HCT116 (cell line): ENCODE measurements around the gene FAM124B. TPM values are rescaled to one million over a fixed set of nuclear protein-coding genes. Genes with fewer than 3 reads are reported as not detected.

Experiments
- ATAC-seq: fragments of 200-7000 bp; cut with Tn5 transposase; 2 replicates; pipeline ENCODE4 v1.9.1; 2020; ENCODE audit warnings: mild to moderate bottlenecking, moderate library complexity
- BruUV-seq: library from RNA; stranded (reverse); fragments of 400-500 nt; replicated peaks from 2 replicates; lab custom pipeline; 2021; lab: Mats Ljungman, UMichigan
- CTCF ChIA-PET: fragments of 300-600 bp; sonication (Branson Sonifier 250); formaldehyde crosslinking; loops from one replicate; lab custom pipeline; 2021; ENCODE audit warnings: antibody characterized with exemption; lab: Charles Lee
- POLR2A ChIA-PET: fragments of 300-600, 350-600 bp; sonication (Branson Sonifier 250); formaldehyde crosslinking; loops from one replicate; lab custom pipeline; 2021; ENCODE audit warnings: antibody characterized with exemption; lab: Charles Lee
- RAD21 ChIA-PET, 2 experiments: fragments of 300-600 bp; sonication (Branson Sonifier 250); formaldehyde crosslinking; loops; one replicate each; lab custom pipeline; 2023; ENCODE audit warnings: low total read pairs in 2 of 2; ENCODE audit not compliant: uncharacterized antibody in 2 of 2, unreplicated experiment in 2 of 2, low non-redundant PET in 1 of 2; lab: Charles Lee
- DNase-seq: peaks from one replicate; pipeline ENCODE4 v3.0.0-alpha.2; 2010; ENCODE audit warnings: low read depth, low spot score
- H2AFZ ChIP-seq: fragments of 200-600 bp; shearing (Covaris generic), sonication (generic); 2 replicates; pipeline ENCODE4 v1.6.1; 2017; ENCODE audit warnings: low read depth, mixed run types, mixed read lengths, antibody characterized with exemption, low read length; ENCODE audit not compliant: poor library complexity, severe bottlenecking
- H3K27ac ChIP-seq: 2 replicates; pipeline ENCODE4 v1.5.1; 2012; ENCODE audit warnings: low read depth, low read length
- H3K27me3 ChIP-seq: fragments of 200-600 bp; sonication (generic); 2 replicates; pipeline ENCODE4 v1.6.1; 2016; ENCODE audit warnings: mixed run types, low read length, mixed read lengths; ENCODE audit not compliant: insufficient read depth
- H3K36me3 ChIP-seq, 2 experiments: fragments of 200-500 bp in 1 of 2; fragments of 200-600 bp in 1 of 2; sonication (Bioruptor generic) in 1 of 2; sonication (generic) in 1 of 2; 2 replicates each; pipeline versions ENCODE4 v1.5.1 to v1.6.1; 2014 to 2016; ENCODE audit warnings: low read length in 2 of 2, inconsistent platforms in 1 of 2, mixed read lengths in 1 of 2, mixed run types in 1 of 2; ENCODE audit not compliant: insufficient read depth in 2 of 2, control insufficient read depth in 1 of 2
- H3K4me1 ChIP-seq, 2 experiments: fragments of 200-600 bp in 1 of 2; sonication (generic) in 1 of 2; 2 replicates each; pipeline versions ENCODE4 v1.5.1 to v1.6.1; 2012 to 2017; ENCODE audit warnings: low read length in 2 of 2, inconsistent platforms in 1 of 2, mild to moderate bottlenecking in 1 of 2, mixed read lengths in 1 of 2, mixed run types in 1 of 2, moderate library complexity in 1 of 2; ENCODE audit not compliant: insufficient read depth in 2 of 2, control insufficient read depth in 1 of 2
- H3K4me2 ChIP-seq: fragments of 200-600 bp; sonication (generic); 2 replicates; pipeline ENCODE4 v1.6.1; 2017; ENCODE audit warnings: mixed run types, low read length, mixed read lengths
- H3K4me3 ChIP-seq, 2 experiments: fragments of 200-600 bp in 1 of 2; sonication (generic) in 1 of 2; replicated peaks in 1 of 2; 2 replicates each; pipeline ENCODE4 v1.5.1; 2011 to 2016; ENCODE audit warnings: low read length in 2 of 2, control low read depth in 1 of 2, low read depth in 1 of 2, mild to moderate bottlenecking in 1 of 2, mixed read lengths in 1 of 2, mixed run types in 1 of 2
- H3K79me2 ChIP-seq: fragments of 200-600 bp; sonication (generic); 2 replicates; pipeline ENCODE4 v1.6.1; 2017; ENCODE audit warnings: mild to moderate bottlenecking, mixed run types, low read length, moderate library complexity, mixed read lengths; ENCODE audit not compliant: insufficient read depth
- H3K9ac ChIP-seq: fragments of 200-600 bp; sonication (generic); 2 replicates; pipeline ENCODE4 v1.6.1; 2016; ENCODE audit warnings: low read length, mixed read lengths
- H3K9me2 ChIP-seq: fragments of 200-600 bp; sonication (generic), shearing (Covaris generic); 2 replicates; pipeline ENCODE4 v1.6.1; 2017; ENCODE audit warnings: mixed run types, mild to moderate bottlenecking, moderate library complexity; ENCODE audit not compliant: insufficient read depth
- H3K9me3 ChIP-seq, 2 experiments: fragments of 200-500 bp in 1 of 2; fragments of 200-600 bp in 1 of 2; sonication (Bioruptor generic) in 1 of 2; sonication (generic) in 1 of 2; 2 replicates each; pipeline ENCODE4 v1.6.1; 2014 to 2017; ENCODE audit warnings: low read length in 2 of 2, mixed read lengths in 2 of 2, inconsistent platforms in 1 of 2, low read depth in 1 of 2, mild to moderate bottlenecking in 1 of 2, mixed run types in 1 of 2, moderate library complexity in 1 of 2; ENCODE audit not compliant: control insufficient read depth in 1 of 2, insufficient read depth in 1 of 2
- H4K20me1 ChIP-seq: fragments of 200-600 bp; sonication (generic), shearing (Covaris generic); 2 replicates; pipeline ENCODE4 v1.6.1; 2017; ENCODE audit warnings: mixed run types, mild to moderate bottlenecking, moderate library complexity; ENCODE audit not compliant: insufficient read depth
- ATF3 ChIP-seq: IDR thresholded peaks from 2 replicates; pipeline ENCODE4 v1.6.1; 2012
- CBX3 ChIP-seq: IDR thresholded peaks from 2 replicates; pipeline ENCODE4 v1.6.1; 2012; ENCODE audit warnings: low read depth
- CEBPB ChIP-seq: IDR thresholded peaks from 2 replicates; pipeline ENCODE4 v1.6.1; 2012; ENCODE audit warnings: low read depth
- CTCF ChIP-seq, 3 experiments: fragments of 200-600 bp in 1 of 3; sonication (generic) in 1 of 3; IDR thresholded peaks in 2 of 3; conservative IDR thresholded peaks in 1 of 3; 2 replicates each; pipeline ENCODE4 v1.5.1; 2012 to 2017; ENCODE audit warnings: low read depth in 2 of 3, low read length in 2 of 3, antibody characterized with exemption in 1 of 3, borderline replicate concordance in 1 of 3, control low read depth in 1 of 3, mild to moderate bottlenecking in 1 of 3, mixed read lengths in 1 of 3, mixed run types in 1 of 3, moderate library complexity in 1 of 3; ENCODE audit not compliant: insufficient read depth in 1 of 3
- EGR1 ChIP-seq: IDR thresholded peaks from 2 replicates; pipeline ENCODE4 v1.6.1; 2012; ENCODE audit warnings: low read depth
- EZH2 ChIP-seq: fragments of 200-600 bp; sonication (generic); IDR thresholded peaks from 2 replicates; pipeline ENCODE4 v1.6.1; 2017; ENCODE audit warnings: antibody characterized with exemption, mixed run types
- POLR2A ChIP-seq: IDR thresholded peaks from 2 replicates; pipeline ENCODE4 v1.7.0; 2011; ENCODE audit warnings: borderline replicate concordance; ENCODE audit not compliant: insufficient read depth, insufficient read length; ENCODE audit errors: extremely low read depth
- POLR2AphosphoS5 ChIP-seq: IDR thresholded peaks from 2 replicates; pipeline ENCODE4 v1.6.1; 2011; ENCODE audit warnings: mild to moderate bottlenecking, low read depth, low read length, moderate library complexity
- RAD21 ChIP-seq: IDR thresholded peaks from 2 replicates; pipeline ENCODE4 v1.6.1; 2012; ENCODE audit warnings: low read depth, mild to moderate bottlenecking
- SRF ChIP-seq: IDR thresholded peaks from 2 replicates; pipeline ENCODE4 v1.6.1; 2012; ENCODE audit warnings: low read depth
- intact Hi-C: fragments of 100-400 bp; cut with micrococcal nuclease; formaldehyde crosslinking; loops from 2 replicates; pipeline ENCODE4 v1.10.0; 2022
- total RNA-seq: library from RNA; stranded (reverse); gene quantifications from one replicate; pipeline ENCODE4 v1.2.1, GENCODE V29; 2021; ENCODE audit not compliant: unreplicated experiment

Gene FAM124B
- total RNA-seq, 1 experiment from 2014 or later = not detected

- Histone ChIP-seq H2AFZ (no peak overlapping the region), H3K79me2 (no peaks in the 10 kb centered on the region), H3K27me3 (no peaks in the 10 kb centered on the region), H3K9ac (no peak overlapping the region), H4K20me1 (no peaks in the 10 kb centered on the region), H3K9me3 (no peaks in the 10 kb centered on the region), H3K27ac (no peak overlapping the region), H3K4me1 (no peaks in the 10 kb centered on the region), H3K4me2 (no peak overlapping the region), H3K9me2 (no peaks in the 10 kb centered on the region), H3K4me3 (no peak overlapping the region), H3K36me3 (no peaks in the 10 kb centered on the region)
- CTCF ChIA-PET = no interaction called here
- TF ChIP-seq EZH2 (no peak), POLR2A (no peak), POLR2AphosphoS5 (no peak), CTCF (IDR thresholded peaks at IDR 0.05 in 2 of 3, conservative IDR thresholded peaks at IDR 0.05 in 1 of 3; ENCODE audit: borderline replicate concordance in 1 of 3, insufficient read depth in 1 of 3, low read depth in 2 of 3, low read length in 2 of 3) (no peak), RAD21 (no peak), CBX3 (no peak), EGR1 (no peak), CEBPB (no peak), ATF3 (no peak), SRF (no peak)
- POLR2A ChIA-PET = no interaction called here
- no TSS peak for BruUV-seq
- RAD21 ChIA-PET = no interaction called here
- no peak for ATAC-seq
- intact Hi-C loops = no loop called here
- no peak for DNase-seq
Observed at GRCh38 chr2:224433442-224433841, 31.5 kb upstream of the FAM124B start.
